ENCODE data around the gene THAP2. TPM values are rescaled to one million over a fixed set of nuclear protein-coding genes. Genes with fewer than 3 reads are reported as not detected.

THAP2 gene
- total and polyA plus RNA-seq, 8 donors: 1.1 to 4.3 (median 2.3) TPM

GRCh38 chr12:71640316-71640715 lies 23.8 kb upstream of the THAP2 start:
- no peaks in the 10 kb centered on the region for H3K27me3 ChIP-seq
- WGBS, 2 donors: 97 to 100% methylated on average over 2 of the region's 2 CpGs
- H3K9me3 ChIP-seq: no peaks in the 10 kb centered on the region
- TF ChIP-seq CTCF (IDR thresholded peaks at IDR 0.05): no peak
- peaks cover 0 to 5% (median 0%) of the 10 kb centered on the region in 3 donors for H3K4me1 ChIP-seq
- peaks cover 2 to 68% (median 12%) of the 10 kb centered on the region in 3 donors for H3K36me3 ChIP-seq
- H3K4me3 ChIP-seq: no peak overlapping the region
- ATAC-seq: peak in 3 of 4 donors; percentile 30 to 52 (median 38)
- H3K27ac ChIP-seq: no peak overlapping the region
- no peak for FAIRE-seq
- intact Hi-C loops (cut with DNase I): no loop called here
- peak in 3 of 6 donors; percentile 26 to 42 (median 27) for DNase-seq

- Histone ChIP-seq H3K27ac (no peak overlapping the region), H3K4me3 (no peak overlapping the region), H3K27me3 (no peaks in the 10 kb centered on the region), H3K36me3 (peaks cover 2 to 59% (median 14%) of the 10 kb centered on the region in 3 donors), H3K9me3 (no peaks in the 10 kb centered on the region), H3K4me1 (peaks cover 0 to 10% (median 0%) of the 10 kb centered on the region in 3 donors)
- ATAC-seq: no peak
- no peak for FAIRE-seq
- no peak for DNase-seq
- WGBS, 2 donors: 78 to 91% methylated on average over 2 of the region's 2 CpGs
- TF ChIP-seq CTCF (IDR thresholded peaks at IDR 0.05): no peak
- intact Hi-C loops (cut with DNase I): no loop called here
Measured at GRCh38 chr12:71641390-71641789, 22.7 kb upstream of the THAP2 start.

GRCh38 chr12:71642264-71642663 lies 21.8 kb upstream of the THAP2 start:
- ATAC-seq: no peak
- DNase-seq: no peak
- Histone ChIP-seq H3K27me3 (no peaks in the 10 kb centered on the region), H3K27ac (no peak overlapping the region), H3K9me3 (no peaks in the 10 kb centered on the region), H3K4me1 (peaks cover 0 to 10% (median 0%) of the 10 kb centered on the region in 3 donors), H3K36me3 (peaks cover 2 to 64% (median 18%) of the 10 kb centered on the region in 3 donors), H3K4me3 (no peak overlapping the region)
- no peak for FAIRE-seq
- intact Hi-C loops (cut with DNase I): no loop called here
- TF ChIP-seq CTCF (IDR thresholded peaks at IDR 0.05): no peak
- 51 to 55% methylated on average over 2 of the region's 2 CpGs for WGBS, 2 donors

- Histone ChIP-seq H3K9me3 (no peaks in the 10 kb centered on the region), H3K36me3 (peaks cover 2 to 48% (median 18%) of the 10 kb centered on the region in 3 donors), H3K27me3 (no peaks in the 10 kb centered on the region), H3K4me3 (no peak overlapping the region), H3K4me1 (peaks cover 0 to 13% (median 3%) of the 10 kb centered on the region in 3 donors), H3K27ac (no peak overlapping the region)
- no peak for FAIRE-seq
- WGBS, 2 donors: 76 to 79% methylated on average over 3 of the region's 3 CpGs
- DNase-seq: no peak
- intact Hi-C loops (cut with DNase I): no loop called here
- peak in 2 of 4 donors; percentile 47 to 53 for ATAC-seq
- TF ChIP-seq CTCF (IDR thresholded peaks at IDR 0.05): no peak
Measured at GRCh38 chr12:71645268-71645667, 18.8 kb upstream of the THAP2 start.

- Histone ChIP-seq H3K9me3 (no peaks in the 10 kb centered on the region), H3K36me3 (peaks cover 2 to 39% (median 10%) of the 10 kb centered on the region in 3 donors), H3K27me3 (no peaks in the 10 kb centered on the region), H3K4me1 (peaks cover 0 to 13% (median 3%) of the 10 kb centered on the region in 3 donors), H3K4me3 (no peak overlapping the region), H3K27ac (no peak overlapping the region)
- 95% methylated on average over 3 of the region's 3 CpGs for WGBS, 2 donors
- FAIRE-seq (no peak), ATAC-seq (no peak), DNase-seq (no peak)
- no peak for TF ChIP-seq CTCF (IDR thresholded peaks at IDR 0.05)
- intact Hi-C loops (cut with DNase I): no loop called here
Measured at GRCh38 chr12:71646512-71646911, 17.6 kb upstream of the THAP2 start.
